Colonic mucosa (tissue), 4 donors: ENCODE data around the gene DUSP15. TPM values are rescaled to one million over a fixed set of nuclear protein-coding genes. Genes with fewer than 3 reads are reported as not detected.

Experiments
- DNase-seq: peaks from one replicate; pipeline ENCODE4 v3.0.0-alpha.2; 2020
- H3K27ac ChIP-seq: fragments of 200-600 bp; one replicate; pipeline ENCODE4 v1.8.0; 2021
- H3K27me3 ChIP-seq: fragments of 200-600 bp; one replicate; pipeline ENCODE4 v1.8.0; 2021
- H3K36me3 ChIP-seq: fragments of 200-600 bp; one replicate; pipeline ENCODE4 v1.8.0; 2021
- H3K4me1 ChIP-seq: fragments of 200-600 bp; one replicate; pipeline ENCODE4 v1.8.0; 2021; ENCODE audit warnings: mild to moderate bottlenecking
- H3K4me3 ChIP-seq: fragments of 200-600 bp; one replicate; pipeline ENCODE4 v1.8.0; 2021
- H3K9ac ChIP-seq, 2 donors: one replicate each; pipeline ENCODE4 v1.7.0; 2013; ENCODE audit warnings: control low read depth in 2 of 2, low read depth in 2 of 2, low read length in 2 of 2
- H3K9me3 ChIP-seq: fragments of 200-600 bp; one replicate; pipeline ENCODE4 v1.8.0; 2021
- CTCF ChIP-seq: fragments of 200-600 bp; IDR thresholded peaks from one replicate; pipeline ENCODE4 v1.8.0; 2022; ENCODE audit warnings: antibody characterized with exemption, mild to moderate bottlenecking
- intact Hi-C: fragments of 100-400 bp; cut with DNase I; formaldehyde crosslinking; loops from one replicate; pipeline ENCODE4 v1.14.1; 2022
- total RNA-seq, 2 donors: library from RNA; stranded (reverse); fragmentation: NEBNext Ultra II Directional in 1 of 2; extraction: Animal tissue kit (Norgen Biotek cat#: 25700) in 1 of 2; gene quantifications; one replicate each; pipeline ENCODE4 v1.2.1, GENCODE V29; 2021
- donor health status: healthy.
- donor health status: DM: no; HTN: no; CAD: no.
- donor health status: DM: no; HTN: no; CAD: no.

DUSP15 gene
- total RNA-seq, 2 donors from 2014 or later = 0.59 to 0.74 TPM

- Histone ChIP-seq H3K4me3 (no peak overlapping the region), H3K27me3 (no peaks in the 10 kb centered on the region), H3K27ac (no peak overlapping the region), H3K36me3 (no peaks in the 10 kb centered on the region), H3K9ac (no peak overlapping the region), H3K4me1 (no peaks in the 10 kb centered on the region), H3K9me3 (no peaks in the 10 kb centered on the region)
- intact Hi-C loops = no loop called here
- DNase-seq = no peak
- TF ChIP-seq CTCF = no peak
Measured at GRCh38 chr20:31840906-31841816, 29.2 kb downstream of the DUSP15 start.

GRCh38 chr20:31839782-31840487, 30.4 kb downstream of the DUSP15 start:
- Histone ChIP-seq H3K4me3 (no peak overlapping the region), H3K4me1 (no peaks in the 10 kb centered on the region), H3K9ac (no peak overlapping the region), H3K27ac (no peak overlapping the region), H3K36me3 (no peaks in the 10 kb centered on the region), H3K27me3 (no peaks in the 10 kb centered on the region), H3K9me3 (no peaks in the 10 kb centered on the region)
- no peak for DNase-seq
- intact Hi-C loops = no loop called here
- TF ChIP-seq CTCF = no peak

GRCh38 chr20:31838646-31839292, 31.6 kb downstream of the DUSP15 start:
- intact Hi-C loops = no loop called here
- Histone ChIP-seq H3K27ac (no peak overlapping the region), H3K9ac (no peak overlapping the region), H3K4me3 (no peak overlapping the region), H3K36me3 (no peaks in the 10 kb centered on the region), H3K27me3 (no peaks in the 10 kb centered on the region), H3K4me1 (no peaks in the 10 kb centered on the region), H3K9me3 (no peaks in the 10 kb centered on the region)
- DNase-seq = no peak
- TF ChIP-seq CTCF = no peak

GRCh38 chr20:31837896-31838397, 32.4 kb downstream of the DUSP15 start:
- H3K36me3 ChIP-seq = no peaks in the 10 kb centered on the region
- no peak for TF ChIP-seq CTCF
- H3K4me1 ChIP-seq = no peaks in the 10 kb centered on the region
- no peak for DNase-seq
- H3K9me3 ChIP-seq = no peaks in the 10 kb centered on the region
- no peaks in the 10 kb centered on the region for H3K27me3 ChIP-seq
- no peak overlapping the region for H3K27ac ChIP-seq
- H3K4me3 ChIP-seq = no peak overlapping the region
- H3K9ac ChIP-seq = no peak overlapping the region
- intact Hi-C loops = no loop called here

- no peaks in the 10 kb centered on the region for H3K9me3 ChIP-seq
- intact Hi-C loops = no loop called here
- no peak overlapping the region for H3K4me3 ChIP-seq
- DNase-seq = no peak
- TF ChIP-seq CTCF = no peak
- no peak overlapping the region for H3K9ac ChIP-seq
- H3K36me3 ChIP-seq = no peaks in the 10 kb centered on the region
- H3K27me3 ChIP-seq = no peaks in the 10 kb centered on the region
- no peaks in the 10 kb centered on the region for H3K4me1 ChIP-seq
- H3K27ac ChIP-seq = no peak overlapping the region
Measured at GRCh38 chr20:31836853-31837608, 33.3 kb downstream of the DUSP15 start.
